Activated CD8-positive, alpha-beta T cell treated with anti-CD3 and anti-CD28 coated beads, Interleukin-2, amount 10 ng/mL, durations not matched to agents 7 days and 5 days (primary cell): ENCODE data around the gene CNOT1. TPM values are rescaled to one million over a fixed set of nuclear protein-coding genes. Genes with fewer than 3 reads are reported as not detected.
A peak's percentile ranks its signal among the peaks of the same experiment; 100 is the strongest.

ENCODE experiments used
- ATAC-seq: fragments of 150-1000 bp; cut with Tn5 transposase; one replicate; pipeline ENCODE4 v1.10.0; 2021; ENCODE audit warnings: moderate library complexity
- CTCF ChIA-PET: fragments of 350-600 bp; sonication (Branson Sonifier 250); formaldehyde crosslinking; loops from one replicate; lab custom pipeline; 2021; ENCODE audit warnings: antibody characterized with exemption; lab: Charles Lee
- POLR2A ChIA-PET: fragments of 350-600 bp; sonication (Branson Sonifier 250); formaldehyde crosslinking; loops from one replicate; lab custom pipeline; 2021; ENCODE audit warnings: antibody characterized with exemption; lab: Charles Lee
- DNase-seq: peaks from one replicate; pipeline ENCODE4 v3.0.0-alpha.2; 2020
- H3K27ac Mint-ChIP-seq: one replicate; pipeline ENCODE4 v1.8.0; 2021; ENCODE audit warnings: mild to moderate bottlenecking, mixed read lengths
- H3K27me3 Mint-ChIP-seq: one replicate; pipeline ENCODE4 v1.8.0; 2021; ENCODE audit warnings: low read depth, mixed read lengths
- H3K36me3 Mint-ChIP-seq: one replicate; pipeline ENCODE4 v1.8.0; 2021; ENCODE audit warnings: low read depth, mixed read lengths
- H3K4me1 Mint-ChIP-seq: one replicate; pipeline ENCODE4 v1.8.0; 2021; ENCODE audit warnings: low read depth, mixed read lengths
- H3K4me3 Mint-ChIP-seq: one replicate; pipeline ENCODE4 v1.8.0; 2021; ENCODE audit warnings: mild to moderate bottlenecking, mixed read lengths
- H3K9me3 Mint-ChIP-seq: one replicate; pipeline ENCODE4 v1.8.0; 2022; ENCODE audit warnings: mixed read lengths; ENCODE audit not compliant: insufficient read depth
- total RNA-seq, 2 experiments: library from RNA; stranded (reverse); gene quantifications; one replicate each; pipeline ENCODE4 v1.2.3, GENCODE V29; 2021

The CNOT1 gene
- total RNA-seq, 2 experiments from 2014 or later: 262 TPM

DNA sequence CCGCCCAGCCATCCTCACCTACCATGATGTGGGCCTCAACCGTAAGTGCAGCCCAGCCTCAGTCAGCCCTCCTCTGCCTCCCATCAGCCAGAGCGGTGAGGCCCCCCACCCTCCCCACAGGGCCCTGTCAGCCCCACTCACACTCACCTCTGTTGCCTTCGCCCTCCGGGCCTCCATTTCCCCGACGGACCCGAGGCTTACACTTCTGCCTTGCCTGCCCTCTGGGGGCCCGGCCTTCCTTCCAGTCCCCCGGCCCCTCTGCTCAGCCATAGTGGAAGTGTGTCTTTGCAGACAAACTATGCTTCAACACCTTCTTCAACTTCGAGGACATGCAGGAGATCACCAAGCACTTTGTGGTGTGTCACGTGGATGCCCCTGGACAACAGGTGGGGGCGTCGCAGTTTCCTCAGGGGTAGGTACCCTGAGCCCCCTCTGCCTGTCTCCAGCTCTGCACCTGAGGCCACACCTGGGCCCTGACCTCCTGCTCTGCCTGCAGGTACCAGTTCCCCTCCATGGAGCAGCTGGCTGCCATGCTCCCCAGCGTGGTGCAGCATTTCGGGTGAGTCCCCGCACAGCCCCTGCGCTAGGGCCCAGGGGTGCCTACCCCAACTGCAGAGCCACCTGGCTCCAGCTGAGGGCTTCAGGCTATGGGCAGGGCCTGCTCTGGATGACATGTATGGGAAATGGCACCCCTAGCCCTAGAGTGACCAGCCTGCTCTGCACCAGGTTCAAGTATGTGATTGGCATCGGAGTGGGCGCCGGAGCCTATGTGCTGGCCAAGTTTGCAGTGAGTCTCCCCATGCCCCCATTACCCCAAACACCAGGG, 125.5 kb downstream of the CNOT1 start:
- no peak for ATAC-seq
- Mint-ChIP-seq H3K9me3 (no peaks in the 10 kb centered on the region), H3K4me3 (no peak overlapping the region), H3K36me3 (no peaks in the 10 kb centered on the region), H3K27ac (no peak overlapping the region), H3K27me3 (peaks cover 14% of the 10 kb centered on the region), H3K4me1 (peaks cover 12% of the 10 kb centered on the region)
- DNase-seq: no peak
- CTCF ChIA-PET: no interaction called here
- POLR2A ChIA-PET: no interaction called here

- CTCF ChIA-PET: interaction anchor here (0.6 kb wide), 1 partner anchor 9 kb away, joined by 3 read pairs; no protein-coding TSS in a partner anchor
These were observed 126.3 kb downstream of the CNOT1 start for GRCh38 chr16:58503166-58503862.

GRCh38 chr16:58502217-58502921, 127.3 kb downstream of the CNOT1 start:
- Mint-ChIP-seq H3K9me3 (no peaks in the 10 kb centered on the region), H3K4me1 (peaks cover 12% of the 10 kb centered on the region), H3K36me3 (no peaks in the 10 kb centered on the region), H3K4me3 (no peak overlapping the region), H3K27me3 (peaks cover 17% of the 10 kb centered on the region), H3K27ac (no peak overlapping the region)
- DNase-seq (no peak), ATAC-seq (no peak)
- ChIA-PET POLR2A (no interaction called here), CTCF (interaction anchor here (0.6 kb wide), 1 partner anchor 10 kb away, joined by 3 read pairs; no protein-coding TSS in a partner anchor)

More at GRCh38 chr16:58503166-58503862, 126.3 kb downstream of the CNOT1 start:
- peaks cover 14% of the 10 kb centered on the region for H3K27me3 Mint-ChIP-seq
- DNase-seq: no peak
- peaks cover 12% of the 10 kb centered on the region for H3K4me1 Mint-ChIP-seq
- POLR2A ChIA-PET: no interaction called here
- no peak for ATAC-seq
- no peak overlapping the region for H3K4me3 Mint-ChIP-seq
- no peak overlapping the region for H3K27ac Mint-ChIP-seq
- no peaks in the 10 kb centered on the region for H3K36me3 Mint-ChIP-seq
- H3K9me3 Mint-ChIP-seq: no peaks in the 10 kb centered on the region

DNA sequence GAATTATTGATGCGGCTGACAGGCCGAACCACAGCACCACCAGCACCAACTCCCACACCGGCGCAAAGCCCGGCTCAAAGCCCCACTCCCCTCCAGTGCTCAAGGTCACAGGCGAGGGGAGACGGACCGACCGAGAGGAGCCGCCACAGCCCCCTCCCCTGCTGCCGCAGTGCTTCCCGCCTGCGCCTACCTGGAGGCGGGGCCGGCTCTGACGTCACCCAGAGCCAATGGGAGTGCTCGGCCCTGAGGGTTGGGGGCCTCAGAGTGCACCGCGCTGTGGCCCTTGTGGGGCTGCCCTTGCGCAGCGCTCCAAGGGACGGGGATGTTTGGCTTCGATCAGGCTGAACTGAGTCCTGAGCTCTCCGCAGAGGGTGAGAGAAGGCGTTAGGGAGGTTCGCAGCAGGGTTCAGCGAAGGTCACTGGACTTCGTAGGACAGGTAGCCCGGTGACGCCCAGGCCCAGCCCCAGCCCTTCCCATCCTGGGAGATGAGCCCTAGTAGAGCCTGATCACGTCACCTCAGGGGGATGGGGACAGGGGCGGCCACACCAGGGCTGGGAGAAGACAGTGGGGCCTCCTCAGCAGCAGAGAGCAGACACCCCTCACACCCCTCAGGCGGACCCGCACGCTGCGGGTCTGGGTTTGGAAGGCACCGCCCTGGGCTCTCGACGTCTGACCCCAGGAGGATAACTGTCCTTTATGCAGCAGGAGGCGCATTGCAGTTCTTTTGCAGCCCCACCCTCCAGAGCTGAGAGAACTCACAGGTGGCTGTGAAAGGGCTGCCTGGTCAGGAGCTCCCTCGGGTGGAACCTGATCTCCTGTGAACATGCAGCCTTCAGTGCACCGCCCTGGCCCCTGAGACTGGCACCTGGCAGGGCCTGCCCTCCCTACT, 128.1 kb downstream of the CNOT1 start:
- Mint-ChIP-seq H3K27ac (no peak overlapping the region), H3K27me3 (peaks cover 17% of the 10 kb centered on the region), H3K4me3 (peak overlapping the region; percentile 58), H3K36me3 (no peaks in the 10 kb centered on the region), H3K4me1 (peaks cover 6% of the 10 kb centered on the region), H3K9me3 (no peaks in the 10 kb centered on the region)
- peak; percentile 42 for ATAC-seq
- CTCF ChIA-PET: interaction anchor here (1.2 kb wide), 1 partner anchor 241 kb away, joined by 3 read pairs; no protein-coding TSS in a partner anchor
- POLR2A ChIA-PET: no interaction called here
- peak; percentile 38 for DNase-seq

- peaks cover 7% of the 10 kb centered on the region for H3K4me1 Mint-ChIP-seq
- POLR2A ChIA-PET: no interaction called here
- no peak overlapping the region for H3K27ac Mint-ChIP-seq
- DNase-seq: no peak
- peaks cover 17% of the 10 kb centered on the region for H3K27me3 Mint-ChIP-seq
- H3K36me3 Mint-ChIP-seq: no peaks in the 10 kb centered on the region
- ATAC-seq: peak; percentile 13
- H3K4me3 Mint-ChIP-seq: no peak overlapping the region
- H3K9me3 Mint-ChIP-seq: no peaks in the 10 kb centered on the region
- CTCF ChIA-PET: interaction anchor here (1.1 to 1.7 kb wide), 3 partner anchors 11 to 242 kb away, joined by 3 to 4 read pairs (median 3); no protein-coding TSS in a partner anchor
These were observed 129.0 kb downstream of the CNOT1 start for GRCh38 chr16:58500430-58501241.

GRCh38 chr16:58499615-58500351, 129.8 kb downstream of the CNOT1 start, which contains the start of gene NDRG4:
Gene NDRG4, plus strand, starts transcription at chr16:58500143. Its CDS starts 106 bp downstream, at chr16:58500249.
- POLR2A ChIA-PET: no interaction called here
- CTCF ChIA-PET: interaction anchor here (1.1 to 1.7 kb wide), 5 partner anchors 10 to 243 kb away, joined by 3 to 5 read pairs (median 4); no protein-coding TSS in a partner anchor
- Mint-ChIP-seq H3K9me3 (no peaks in the 10 kb centered on the region), H3K27me3 (peaks cover 17% of the 10 kb centered on the region), H3K4me3 (no peak within 1 kb of the TSS), H3K36me3 (no peaks in the 10 kb centered on the region), H3K27ac (no peak within 1 kb of the TSS), H3K4me1 (peaks cover 15% of the 10 kb centered on the region)
- DNase-seq (no peak), ATAC-seq (peak; percentile 20)

- H3K9me3 Mint-ChIP-seq: no peaks in the 10 kb centered on the region
- ChIA-PET CTCF (interaction anchor here (1.3 to 1.7 kb wide), 3 partner anchors 10 to 162 kb away, joined by 4 to 5 read pairs (median 4); no protein-coding TSS in a partner anchor), POLR2A (no interaction called here)
- ATAC-seq: no peak
- H3K27me3 Mint-ChIP-seq: peaks cover 17% of the 10 kb centered on the region
- DNase-seq: no peak
- H3K27ac Mint-ChIP-seq: no peak overlapping the region
- H3K36me3 Mint-ChIP-seq: no peaks in the 10 kb centered on the region
- H3K4me3 Mint-ChIP-seq: no peak overlapping the region
- H3K4me1 Mint-ChIP-seq: peaks cover 16% of the 10 kb centered on the region
These were observed 130.5 kb downstream of the CNOT1 start for GRCh38 chr16:58499092-58499511.

- CTCF ChIA-PET: interaction anchor here (1.5 kb wide), 1 partner anchor 9 kb away, joined by 4 read pairs; no protein-coding TSS in a partner anchor
These were observed 131.1 kb downstream of the CNOT1 start for GRCh38 chr16:58498341-58499091.

GRCh38 chr16:58497935-58498334, 131.7 kb downstream of the CNOT1 start:
- Mint-ChIP-seq H3K9me3 (no peaks in the 10 kb centered on the region), H3K4me1 (peaks cover 16% of the 10 kb centered on the region), H3K27me3 (peaks cover 19% of the 10 kb centered on the region), H3K27ac (no peak overlapping the region), H3K4me3 (no peak overlapping the region), H3K36me3 (no peaks in the 10 kb centered on the region)
- ATAC-seq (no peak), DNase-seq (no peak)
- ChIA-PET CTCF (no interaction called here), POLR2A (no interaction called here)

More at GRCh38 chr16:58498341-58499091, 131.1 kb downstream of the CNOT1 start:
- DNase-seq (no peak), ATAC-seq (no peak)
- Mint-ChIP-seq H3K4me3 (no peak overlapping the region), H3K4me1 (peaks cover 16% of the 10 kb centered on the region), H3K27me3 (peaks cover 17% of the 10 kb centered on the region), H3K9me3 (no peaks in the 10 kb centered on the region), H3K36me3 (no peaks in the 10 kb centered on the region), H3K27ac (no peak overlapping the region)
- POLR2A ChIA-PET: no interaction called here
